WTC11 (cell line): Measurements from ENCODE around the gene MKX. TPM values are rescaled to one million over a fixed set of nuclear protein-coding genes. Genes with fewer than 3 reads are reported as not detected.

Experiments used
- ATAC-seq: fragments of 200-7000 bp; cut with Tn5 transposase; 2 replicates; pipeline ENCODE4 v1.10.0; 2021; ENCODE audit warnings: mild to moderate bottlenecking, moderate library complexity
- CTCF ChIA-PET: fragments of 300-600 bp; sonication (Branson Sonifier 250); formaldehyde crosslinking; loops from one replicate; lab custom pipeline; 2021; ENCODE audit warnings: antibody characterized with exemption; lab: Charles Lee
- POLR2A ChIA-PET: fragments of 350-600 bp; sonication (Branson Sonifier 250); formaldehyde crosslinking; loops from one replicate; lab custom pipeline; 2021; ENCODE audit warnings: antibody characterized with exemption; lab: Charles Lee
- DNase-seq: peaks from one replicate; pipeline ENCODE4 v3.0.0; 2021; ENCODE audit warnings: low spot score
- H3K27ac Mint-ChIP-seq: 2 replicates; pipeline ENCODE4 v1.8.0; 2021; ENCODE audit warnings: mixed read lengths
- H3K27me3 Mint-ChIP-seq: 2 replicates; pipeline ENCODE4 v1.8.0; 2021; ENCODE audit warnings: low read depth, mild to moderate bottlenecking, moderate library complexity, mixed read lengths
- H3K36me3 Mint-ChIP-seq: 2 replicates; pipeline ENCODE4 v1.8.0; 2021; ENCODE audit warnings: mixed read lengths
- H3K4me1 Mint-ChIP-seq: 2 replicates; pipeline ENCODE4 v1.8.0; 2022; ENCODE audit warnings: mixed read lengths
- H3K4me3 Mint-ChIP-seq: 2 replicates; pipeline ENCODE4 v1.8.0; 2021; ENCODE audit warnings: mild to moderate bottlenecking, moderate library complexity, mixed read lengths
- H3K9me3 Mint-ChIP-seq: 2 replicates; pipeline ENCODE4 v1.8.0; 2021; ENCODE audit warnings: mixed read lengths
- CDX4 ChIP-seq: fragments of 250-450 bp; sonication (Bioruptor Pico); IDR thresholded peaks from 2 replicates; pipeline ENCODE4 v1.9.0; 2021; ENCODE audit warnings: moderate library complexity, mild to moderate bottlenecking, inconsistent platforms, borderline replicate concordance
- ELF4 ChIP-seq: sonication (generic); formaldehyde crosslinking; IDR thresholded peaks from 2 replicates; pipeline ENCODE4 v1.8.1; 2022; ENCODE audit warnings: low read depth, mild to moderate bottlenecking, moderate library complexity, missing genetic modification reagents
- EMX1 ChIP-seq: fragments of 250-450 bp; sonication (Bioruptor Pico); IDR thresholded peaks from 2 replicates; pipeline ENCODE4 v1.8.0; 2021; ENCODE audit warnings: mild to moderate bottlenecking
- FOXK1 ChIP-seq: sonication (generic); formaldehyde crosslinking; IDR thresholded peaks from 2 replicates; pipeline ENCODE4 v1.8.0; 2022; ENCODE audit warnings: mild to moderate bottlenecking, moderate library complexity, missing genetic modification reagents
- JUN ChIP-seq: sonication (generic); formaldehyde crosslinking; IDR thresholded peaks from 2 replicates; pipeline ENCODE4 v1.8.0; 2023; ENCODE audit warnings: mild to moderate bottlenecking, missing genetic modification reagents
- KAT7 ChIP-seq: sonication (generic); formaldehyde crosslinking; IDR thresholded peaks from 2 replicates; pipeline ENCODE4 v1.8.1; 2023; ENCODE audit warnings: missing genetic modification reagents, mild to moderate bottlenecking, borderline replicate concordance
- NFATC4 ChIP-seq: fragments of 250-450 bp; sonication (Bioruptor Pico); IDR thresholded peaks from 2 replicates; pipeline ENCODE4 v1.9.0; 2021; ENCODE audit warnings: mild to moderate bottlenecking
- NR3C1 ChIP-seq: sonication (generic); formaldehyde crosslinking; conservative IDR thresholded peaks from 2 replicates; pipeline ENCODE4 v1.8.1; 2023; ENCODE audit warnings: low read depth, mild to moderate bottlenecking, missing genetic modification reagents
- PRDM15 ChIP-seq: sonication (generic); formaldehyde crosslinking; IDR thresholded peaks from 2 replicates; pipeline ENCODE4 v1.8.0; 2022; ENCODE audit warnings: missing genetic modification reagents
- RORB ChIP-seq: fragments of 250-450 bp; sonication (Bioruptor Pico); IDR thresholded peaks from 2 replicates; pipeline ENCODE4 v1.9.0; 2021; ENCODE audit warnings: mild to moderate bottlenecking
- SMAD3 ChIP-seq: sonication (generic); formaldehyde crosslinking; IDR thresholded peaks from 2 replicates; pipeline ENCODE4 v1.8.0; 2022; ENCODE audit warnings: missing genetic modification reagents, mild to moderate bottlenecking, borderline replicate concordance
- SMAD4 ChIP-seq: sonication (generic); formaldehyde crosslinking; IDR thresholded peaks from 2 replicates; pipeline ENCODE4 v1.8.0; 2022; ENCODE audit warnings: mild to moderate bottlenecking, missing genetic modification reagents
- SOX15 ChIP-seq: fragments of 250-450 bp; sonication (Bioruptor Pico); IDR thresholded peaks from 2 replicates; pipeline ENCODE4 v1.9.0; 2021; ENCODE audit warnings: mild to moderate bottlenecking
- SP1 ChIP-seq: sonication (generic); formaldehyde crosslinking; conservative IDR thresholded peaks from 2 replicates; pipeline ENCODE4 v1.8.1; 2022; ENCODE audit warnings: missing genetic modification reagents
- STAT6 ChIP-seq: sonication (generic); formaldehyde crosslinking; conservative IDR thresholded peaks from 2 replicates; pipeline ENCODE4 v1.8.1; 2023; ENCODE audit warnings: mild to moderate bottlenecking, low read depth, missing genetic modification reagents, moderate library complexity
- TEAD4 ChIP-seq: sonication (generic); formaldehyde crosslinking; IDR thresholded peaks from 2 replicates; pipeline ENCODE4 v1.8.0; 2022; ENCODE audit warnings: mild to moderate bottlenecking, missing genetic modification reagents
- TP53 ChIP-seq: sonication (generic); formaldehyde crosslinking; IDR thresholded peaks from 2 replicates; pipeline ENCODE4 v1.8.1; 2023; ENCODE audit warnings: mild to moderate bottlenecking, missing genetic modification reagents
- USF2 ChIP-seq: sonication (generic); formaldehyde crosslinking; IDR thresholded peaks from 2 replicates; pipeline ENCODE4 v1.8.1; 2023; ENCODE audit warnings: mild to moderate bottlenecking, missing genetic modification reagents, moderate library complexity
- ZBTB21 ChIP-seq: sonication (generic); formaldehyde crosslinking; IDR thresholded peaks from 2 replicates; pipeline ENCODE4 v1.8.1; 2023; ENCODE audit warnings: mild to moderate bottlenecking, missing genetic modification reagents, borderline replicate concordance
- ZNF396 ChIP-seq: fragments of 250-450 bp; sonication (Bioruptor Pico); IDR thresholded peaks from 2 replicates; pipeline ENCODE4 v1.8.0; 2021; ENCODE audit warnings: mild to moderate bottlenecking, moderate library complexity, borderline replicate concordance
- ZNF416 ChIP-seq: fragments of 250-450 bp; sonication (Bioruptor Pico); IDR thresholded peaks from 2 replicates; pipeline ENCODE4 v1.9.0; 2021; ENCODE audit warnings: mild to moderate bottlenecking, inconsistent platforms
- ZNF425 ChIP-seq: fragments of 250-450 bp; sonication (Bioruptor Pico); conservative IDR thresholded peaks from 2 replicates; pipeline ENCODE4 v1.9.0; 2021; ENCODE audit warnings: mild to moderate bottlenecking
- total RNA-seq: library from RNA; stranded (reverse); gene quantifications from 3 replicates; pipeline ENCODE4 v1.2.3, GENCODE V29; 2021
- TF ChIP-seq, protein P1 (sequence below): sonication (generic); formaldehyde crosslinking; IDR thresholded peaks from 2 replicates; pipeline ENCODE4 v1.8.1; 2022; ENCODE audit warnings: mild to moderate bottlenecking, missing genetic modification reagents, moderate library complexity, borderline replicate concordance
- TF ChIP-seq, protein P2 (sequence below): sonication (generic); formaldehyde crosslinking; IDR thresholded peaks from 2 replicates; pipeline ENCODE4 v1.8.0; 2022; ENCODE audit warnings: mild to moderate bottlenecking, missing genetic modification reagents
- TF ChIP-seq, protein P3 (sequence below): sonication (generic); formaldehyde crosslinking; conservative IDR thresholded peaks from 2 replicates; pipeline ENCODE4 v1.8.1; 2022; ENCODE audit warnings: mild to moderate bottlenecking, missing genetic modification reagents

MKX gene
- total RNA-seq, 1 experiment from 2014 or later, result 1.2 TPM

- TF ChIP-seq SOX15 (CRISPR knock-in tag) (no peak), RORB (no peak), KAT7 (CRISPR knock-in tag) (no peak), JUN (CRISPR knock-in tag) (no peak), TP53 (CRISPR knock-in tag) (no peak), SMAD3 (CRISPR knock-in tag) (no peak), FOXK1 (CRISPR knock-in tag) (no peak), TEAD4 (CRISPR knock-in tag) (no peak), STAT6 (no peak), SP1 (CRISPR knock-in tag) (no peak)
- TF ChIP-seq, protein P1, sequence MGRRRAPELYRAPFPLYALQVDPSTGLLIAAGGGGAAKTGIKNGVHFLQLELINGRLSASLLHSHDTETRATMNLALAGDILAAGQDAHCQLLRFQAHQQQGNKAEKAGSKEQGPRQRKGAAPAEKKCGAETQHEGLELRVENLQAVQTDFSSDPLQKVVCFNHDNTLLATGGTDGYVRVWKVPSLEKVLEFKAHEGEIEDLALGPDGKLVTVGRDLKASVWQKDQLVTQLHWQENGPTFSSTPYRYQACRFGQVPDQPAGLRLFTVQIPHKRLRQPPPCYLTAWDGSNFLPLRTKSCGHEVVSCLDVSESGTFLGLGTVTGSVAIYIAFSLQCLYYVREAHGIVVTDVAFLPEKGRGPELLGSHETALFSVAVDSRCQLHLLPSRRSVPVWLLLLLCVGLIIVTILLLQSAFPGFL (CRISPR knock-in tag), result no peak
- TF ChIP-seq, protein P2, sequence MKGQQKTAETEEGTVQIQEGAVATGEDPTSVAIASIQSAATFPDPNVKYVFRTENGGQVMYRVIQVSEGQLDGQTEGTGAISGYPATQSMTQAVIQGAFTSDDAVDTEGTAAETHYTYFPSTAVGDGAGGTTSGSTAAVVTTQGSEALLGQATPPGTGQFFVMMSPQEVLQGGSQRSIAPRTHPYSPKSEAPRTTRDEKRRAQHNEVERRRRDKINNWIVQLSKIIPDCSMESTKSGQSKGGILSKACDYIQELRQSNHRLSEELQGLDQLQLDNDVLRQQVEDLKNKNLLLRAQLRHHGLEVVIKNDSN (CRISPR knock-in tag), result no peak
- TF ChIP-seq, protein P3, sequence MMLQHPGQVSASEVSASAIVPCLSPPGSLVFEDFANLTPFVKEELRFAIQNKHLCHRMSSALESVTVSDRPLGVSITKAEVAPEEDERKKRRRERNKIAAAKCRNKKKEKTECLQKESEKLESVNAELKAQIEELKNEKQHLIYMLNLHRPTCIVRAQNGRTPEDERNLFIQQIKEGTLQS (CRISPR knock-in tag), result no peak
- Mint-ChIP-seq H3K4me3 (no peak overlapping the region), H3K27me3 (no peaks in the 10 kb centered on the region), H3K4me1 (no peaks in the 10 kb centered on the region), H3K27ac (no peak overlapping the region), H3K9me3 (no peaks in the 10 kb centered on the region), H3K36me3 (no peaks in the 10 kb centered on the region)
- no peak for ATAC-seq
- no peak for DNase-seq
- ChIA-PET CTCF (interaction anchor here (0.6 kb wide), 1 partner anchor 9 kb away, joined by 3 read pairs; no protein-coding TSS in a partner anchor), POLR2A (no interaction called here)
Observed at GRCh38 chr10:27720529-27720928, 25.1 kb downstream of the MKX start.

DNA sequence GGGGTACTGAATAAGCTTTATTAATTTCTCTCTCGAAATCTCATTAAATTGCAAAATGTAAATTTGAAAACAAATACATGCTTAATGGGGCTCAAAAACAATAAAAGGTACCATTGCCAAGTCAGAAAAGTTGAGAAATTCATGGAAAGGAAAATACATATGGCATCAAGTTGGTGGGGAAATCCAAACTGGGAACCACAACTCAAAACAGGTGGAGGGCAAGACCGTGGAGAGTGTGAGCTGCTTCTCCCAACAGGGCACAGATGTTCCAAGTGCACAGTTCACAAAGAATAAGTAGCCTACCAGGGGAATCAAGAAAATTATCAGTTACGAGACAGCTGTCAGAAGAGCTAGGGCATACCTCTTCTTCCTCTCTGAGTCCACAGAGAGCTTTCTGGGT, 26.6 kb downstream of the MKX start:
- no peak for ATAC-seq
- no peaks in the 10 kb centered on the region for H3K36me3 Mint-ChIP-seq
- H3K4me3 Mint-ChIP-seq, result no peak overlapping the region
- H3K4me1 Mint-ChIP-seq, result no peaks in the 10 kb centered on the region
- H3K27me3 Mint-ChIP-seq, result no peaks in the 10 kb centered on the region
- H3K27ac Mint-ChIP-seq, result no peak overlapping the region
- H3K9me3 Mint-ChIP-seq, result no peaks in the 10 kb centered on the region
- CTCF ChIA-PET, result interaction anchor here (0.7 to 1.5 kb wide), 2 partner anchors 9 to 15 kb away, joined by 4 read pairs; no protein-coding TSS in a partner anchor
- DNase-seq, result no peak
- POLR2A ChIA-PET, result no interaction called here
- no peak for TF ChIP-seq ELF4
- no peak for TF ChIP-seq ZBTB21
- no peak for TF ChIP-seq USF2 (CRISPR knock-in tag)
- no peak for TF ChIP-seq NR3C1
- TF ChIP-seq TEAD4 (CRISPR knock-in tag), result no peak
- TF ChIP-seq NFATC4 (CRISPR knock-in tag), result no peak
- no peak for TF ChIP-seq SMAD3 (CRISPR knock-in tag)
- no peak for TF ChIP-seq SMAD4 (CRISPR knock-in tag)
- TF ChIP-seq ZNF425 (CRISPR knock-in tag), result no peak
- no peak for TF ChIP-seq EMX1
- TF ChIP-seq PRDM15 (CRISPR knock-in tag), result no peak
- TF ChIP-seq ZNF416 (CRISPR knock-in tag), result no peak
- no peak for TF ChIP-seq ZNF396 (CRISPR knock-in tag)
- no peak for TF ChIP-seq CDX4 (CRISPR knock-in tag)
